ENCODE data around the gene MYOCD. TPM values are rescaled to one million over a fixed set of nuclear protein-coding genes. Genes with fewer than 3 reads are reported as not detected.
A peak's percentile ranks its signal among the peaks of the same experiment; 100 is the strongest.

MYOCD gene
- total RNA-seq, 4 donors from 2014 or later: 96.2 to 211 (median 124) TPM

GRCh38 chr17:12737740-12738469 lies 72.2 kb downstream of the MYOCD start:
- Histone ChIP-seq H3K27me3 (no peaks in the 10 kb centered on the region), H3K4me3 (no peak overlapping the region), H3K27ac (replicated peaks in 1 of 4) (peak overlapping the region in 2 of 4 donors; percentile 5 to 6), H3K4me1 (peaks cover 24 to 51% (median 37%) of the 10 kb centered on the region in 4 donors), H3K9me3 (no peaks in the 10 kb centered on the region), H3K36me3 (peaks cover 0 to 36% (median 20%) of the 10 kb centered on the region in 4 donors)
- no peak for DNase-seq (ENCODE audit: extremely low spot score)
- TF ChIP-seq POLR2A (IDR thresholded peaks at IDR 0.05; ENCODE audit: low read depth) (no peak), EP300 (IDR thresholded peaks at IDR 0.05) (no peak), POLR2AphosphoS5 (IDR thresholded peaks at IDR 0.05) (no peak), CTCF (IDR thresholded peaks at IDR 0.05) (no peak)
- intact Hi-C loops (cut with DNase I): no loop called here
- 62% methylated on average over 7 of the region's 7 CpGs for WGBS

- intact Hi-C loops (cut with DNase I): no loop called here
- Histone ChIP-seq H3K4me1 (peaks cover 24 to 58% (median 40%) of the 10 kb centered on the region in 4 donors), H3K9me3 (no peaks in the 10 kb centered on the region), H3K4me3 (no peak overlapping the region), H3K27ac (replicated peaks in 1 of 4) (no peak overlapping the region), H3K36me3 (peaks cover 0 to 36% (median 20%) of the 10 kb centered on the region in 4 donors), H3K27me3 (no peaks in the 10 kb centered on the region)
- TF ChIP-seq POLR2AphosphoS5 (IDR thresholded peaks at IDR 0.05) (peak in 1 of 2 donors; percentile 37), CTCF (IDR thresholded peaks at IDR 0.05) (no peak)
- 59% methylated on average over 2 of the region's 2 CpGs for WGBS
- no peak for DNase-seq (ENCODE audit: extremely low spot score)
Measured at GRCh38 chr17:12738624-12739023, 72.9 kb downstream of the MYOCD start.

DNA sequence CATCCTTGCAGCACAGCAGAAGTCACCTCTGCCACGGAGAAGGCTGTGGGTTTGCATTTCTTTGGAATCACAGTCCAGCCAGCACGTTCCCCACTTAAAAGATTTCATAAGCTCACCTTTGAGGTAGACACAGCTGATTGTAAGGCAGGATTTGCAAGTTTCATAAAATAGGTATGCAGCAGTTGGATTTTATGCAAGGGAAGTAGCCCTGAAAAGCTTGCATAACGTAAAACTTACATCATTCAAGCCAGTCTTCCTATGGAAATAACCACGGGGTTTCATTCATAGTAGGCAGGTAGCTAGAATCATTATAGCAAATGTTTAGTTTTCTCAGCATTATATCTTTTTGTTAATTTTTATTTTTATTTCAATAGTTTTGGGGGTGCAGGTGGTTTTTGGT lies 73.8 kb downstream of the MYOCD start:
- Histone ChIP-seq H3K27me3 (no peaks in the 10 kb centered on the region), H3K36me3 (peaks cover 0 to 36% (median 20%) of the 10 kb centered on the region in 4 donors), H3K4me1 (peaks cover 23 to 59% (median 45%) of the 10 kb centered on the region in 4 donors), H3K27ac (replicated peaks in 1 of 4) (peak overlapping the region; percentile 2 to 30 (median 19)), H3K4me3 (no peak overlapping the region), H3K9me3 (no peaks in the 10 kb centered on the region)
- TF ChIP-seq EP300 (IDR thresholded peaks at IDR 0.05): no peak
- TF ChIP-seq CTCF (IDR thresholded peaks at IDR 0.05): no peak
- TF ChIP-seq POLR2AphosphoS5 (IDR thresholded peaks at IDR 0.05): no peak
- TF ChIP-seq POLR2A (IDR thresholded peaks at IDR 0.05; ENCODE audit: low read depth): no peak
- no peak for DNase-seq (ENCODE audit: extremely low spot score)
- intact Hi-C loops (cut with DNase I): no loop called here
- 60% methylated on average over 4 of the region's 4 CpGs for WGBS

DNA sequence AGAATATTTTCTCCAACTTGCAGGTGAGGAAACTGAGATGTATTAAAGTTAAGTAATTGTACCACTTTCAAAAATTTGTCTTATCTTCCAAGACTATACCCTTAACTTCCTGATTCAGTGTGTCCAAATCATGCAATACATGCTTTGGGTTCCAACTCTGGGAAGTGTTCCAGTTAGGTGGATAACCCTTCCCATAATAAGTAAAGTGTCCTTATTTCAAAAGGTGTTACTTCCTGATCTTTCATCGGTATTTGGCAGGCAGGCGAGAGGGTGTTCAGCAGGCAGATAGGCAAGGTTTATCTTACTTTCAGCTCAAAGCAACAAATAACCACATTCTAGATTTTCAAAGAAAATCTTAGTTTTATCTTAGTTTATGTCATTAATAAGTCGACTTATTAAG lies 77.4 kb downstream of the MYOCD start:
- H3K36me3 ChIP-seq: peaks cover 0 to 48% (median 15%) of the 10 kb centered on the region in 4 donors
- TF ChIP-seq CTCF (IDR thresholded peaks at IDR 0.05): no peak
- no peak for TF ChIP-seq EP300 (IDR thresholded peaks at IDR 0.05)
- TF ChIP-seq POLR2AphosphoS5 (IDR thresholded peaks at IDR 0.05): no peak
- TF ChIP-seq POLR2A (IDR thresholded peaks at IDR 0.05; ENCODE audit: low read depth): no peak
- H3K9me3 ChIP-seq: no peaks in the 10 kb centered on the region
- no peak for DNase-seq (ENCODE audit: extremely low spot score)
- H3K27me3 ChIP-seq: no peaks in the 10 kb centered on the region
- H3K27ac ChIP-seq (replicated peaks in 1 of 4): peak overlapping the region in 2 of 4 donors; percentile 69 to 72
- 56% methylated on average over 3 of the region's 3 CpGs for WGBS
- intact Hi-C loops (cut with DNase I): loop anchor here (5.0 to 10.0 kb wide), 4 partner anchors 76 to 568 kb away; partner anchors contain the start of gene MYOCD
- no peak overlapping the region for H3K4me3 ChIP-seq
- peaks cover 14 to 36% (median 26%) of the 10 kb centered on the region in 4 donors for H3K4me1 ChIP-seq

All from esophagus muscularis mucosa (tissue), 4 donors.